ENCODE data around the gene LETMD1. TPM values are rescaled to one million over a fixed set of nuclear protein-coding genes. Genes with fewer than 3 reads are reported as not detected.
"Not testable (repeated sequence)": the region's sequence is repeated elsewhere in the genome, so short reads cannot be mapped to it uniquely, and the experiment has no call there.

The LETMD1 gene
- total RNA-seq, 1 donor from 2014 or later = 20.8 TPM

GRCh38 chr12:51077930-51078329, 29.8 kb downstream of the LETMD1 start:
- DNase-seq (ENCODE audit: low read depth in 2 of 2) = peak in 1 of 2 donors; percentile 26

- not testable (repeated sequence) for DNase-seq (ENCODE audit: low read depth in 2 of 2)
These were observed 30.2 kb downstream of the LETMD1 start for GRCh38 chr12:51078346-51078745.

- DNase-seq (ENCODE audit: low read depth in 2 of 2) = not testable (repeated sequence)
These were observed 30.7 kb downstream of the LETMD1 start for GRCh38 chr12:51078866-51079265.

- DNase-seq (ENCODE audit: low read depth in 2 of 2) = no peak
These were observed 32.0 kb downstream of the LETMD1 start for GRCh38 chr12:51080136-51080535.

GRCh38 chr12:51081421-51081820, 33.3 kb downstream of the LETMD1 start:
- no peak for DNase-seq (ENCODE audit: low read depth in 2 of 2)

GRCh38 chr12:51082561-51083125, 34.5 kb downstream of the LETMD1 start:
- DNase-seq (ENCODE audit: low read depth in 2 of 2) = peak; percentile 58 to 67

GRCh38 chr12:51083126-51083833, 35.2 kb downstream of the LETMD1 start, which contains the start of gene CSRNP2:
TSS of gene CSRNP2 (minus strand) at chr12:51083596. CDS start at chr12:51076561, 7,035 bp downstream.
- DNase-seq (ENCODE audit: low read depth in 2 of 2) = peak; percentile 98

- no peak for DNase-seq (ENCODE audit: low read depth in 2 of 2)
These were observed 37.6 kb downstream of the LETMD1 start for GRCh38 chr12:51085757-51086156.

GRCh38 chr12:51086933-51087332, 38.8 kb downstream of the LETMD1 start:
- DNase-seq (ENCODE audit: low read depth in 2 of 2) = no peak

GRCh38 chr12:51087818-51088217, 39.7 kb downstream of the LETMD1 start:
- DNase-seq (ENCODE audit: low read depth in 2 of 2) = no peak

GRCh38 chr12:51090705-51091229, 42.6 kb downstream of the LETMD1 start:
- no peak for DNase-seq (ENCODE audit: low read depth in 2 of 2)

GRCh38 chr12:51098611-51099010, 50.5 kb downstream of the LETMD1 start:
- DNase-seq (ENCODE audit: low read depth in 2 of 2) = no peak

GRCh38 chr12:51103977-51104376, 55.9 kb downstream of the LETMD1 start:
- DNase-seq (ENCODE audit: low read depth in 2 of 2) = no peak

- DNase-seq (ENCODE audit: low read depth in 2 of 2) = no peak
These were observed 60.0 kb downstream of the LETMD1 start for GRCh38 chr12:51108136-51108535.

Other genes with a start within 250 kb of the LETMD1 start
- gene TMPRSS12, start 205.4 kb upstream of the LETMD1 start, total RNA-seq = not detected in 2 replicates
- not detected in 2 replicates for gene HIGD1C, start 95.8 kb upstream of the LETMD1 start, total RNA-seq
- 35.7 and 39.7 TPM in 2 replicates for gene SLC11A2, start 21.9 kb upstream of the LETMD1 start, total RNA-seq
- 11.1 and 22.0 TPM in 2 replicates for gene CSRNP2, start 35.3 kb downstream of the LETMD1 start, total RNA-seq
- gene TFCP2, start 124.8 kb downstream of the LETMD1 start, total RNA-seq = 8.9 and 14.1 TPM in 2 replicates
- 1.3 and 3.0 TPM in 2 replicates for gene POU6F1, start 169.7 kb downstream of the LETMD1 start, total RNA-seq
- 68.5 and 73.7 TPM in 2 replicates for gene DAZAP2, start 190.5 kb downstream of the LETMD1 start, total RNA-seq
- gene SMAGP, start 222.1 kb downstream of the LETMD1 start, total RNA-seq = 9.8 and 17.7 TPM in 2 replicates